GM13976 (cell line): ENCODE results near the gene HPSE2.

Source experiments
- DNase-seq: peaks from one replicate; pipeline ENCODE4 v3.0.0; 2012; ENCODE audit warnings: low spot score
- in situ Hi-C: fragments of 300-500 bp; cut with MboI; formaldehyde crosslinking; loops from one replicate; pipeline ENCODE4 v1.12.0; 2022; ENCODE audit warnings: low sequenced_read_pairs, mixed read lengths, inconsistent platforms; ENCODE audit not compliant: unreplicated experiment
- TF ChIP-seq, protein P1 (sequence below): IDR thresholded peaks from 2 replicates; pipeline ENCODE4 v1.5.1; 2012; ENCODE audit warnings: borderline replicate concordance, mild to moderate bottlenecking; ENCODE audit not compliant: insufficient read depth; ENCODE audit errors: extremely low read depth, missing control alignments, control extremely low read depth

HPSE2 gene

DNA sequence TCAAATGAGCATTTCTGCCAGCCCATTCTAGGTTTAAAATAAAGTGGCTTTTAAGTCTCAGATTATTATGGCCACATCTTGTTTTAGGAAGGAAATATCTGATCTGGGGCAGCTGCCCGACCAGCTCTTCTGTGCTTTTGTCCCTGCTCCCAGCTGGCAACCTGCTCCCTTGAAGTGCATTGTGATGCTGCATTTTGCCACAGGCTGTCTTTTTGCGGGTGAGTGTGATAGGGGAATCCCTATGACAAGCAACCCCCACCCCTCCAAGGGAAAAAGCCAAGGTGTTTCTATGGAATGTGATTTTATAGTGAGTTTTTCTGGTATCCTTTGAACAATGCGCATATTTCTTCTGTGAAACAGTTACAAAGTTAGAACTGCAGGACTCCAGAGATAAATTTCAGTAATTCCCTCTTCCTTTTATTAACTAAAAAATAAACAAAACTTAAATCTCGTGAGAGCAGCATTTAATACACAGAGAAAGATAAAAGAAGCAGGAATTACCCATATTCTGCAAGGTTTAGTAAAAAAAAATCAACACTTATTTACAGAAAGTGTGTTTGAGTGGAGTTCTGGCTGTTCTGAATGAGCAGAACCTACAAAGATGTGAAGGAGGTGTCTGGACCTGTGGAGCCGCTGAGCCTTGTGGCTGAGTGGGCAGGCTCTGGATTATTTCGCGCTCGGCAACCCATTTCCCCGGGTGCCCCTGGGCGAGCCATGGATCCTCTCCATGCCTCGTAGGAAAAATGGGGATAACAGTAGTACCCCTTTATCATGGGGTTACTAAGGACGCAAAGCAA lies 778.8 kb downstream of the HPSE2 start:
- TF ChIP-seq, protein P1, sequence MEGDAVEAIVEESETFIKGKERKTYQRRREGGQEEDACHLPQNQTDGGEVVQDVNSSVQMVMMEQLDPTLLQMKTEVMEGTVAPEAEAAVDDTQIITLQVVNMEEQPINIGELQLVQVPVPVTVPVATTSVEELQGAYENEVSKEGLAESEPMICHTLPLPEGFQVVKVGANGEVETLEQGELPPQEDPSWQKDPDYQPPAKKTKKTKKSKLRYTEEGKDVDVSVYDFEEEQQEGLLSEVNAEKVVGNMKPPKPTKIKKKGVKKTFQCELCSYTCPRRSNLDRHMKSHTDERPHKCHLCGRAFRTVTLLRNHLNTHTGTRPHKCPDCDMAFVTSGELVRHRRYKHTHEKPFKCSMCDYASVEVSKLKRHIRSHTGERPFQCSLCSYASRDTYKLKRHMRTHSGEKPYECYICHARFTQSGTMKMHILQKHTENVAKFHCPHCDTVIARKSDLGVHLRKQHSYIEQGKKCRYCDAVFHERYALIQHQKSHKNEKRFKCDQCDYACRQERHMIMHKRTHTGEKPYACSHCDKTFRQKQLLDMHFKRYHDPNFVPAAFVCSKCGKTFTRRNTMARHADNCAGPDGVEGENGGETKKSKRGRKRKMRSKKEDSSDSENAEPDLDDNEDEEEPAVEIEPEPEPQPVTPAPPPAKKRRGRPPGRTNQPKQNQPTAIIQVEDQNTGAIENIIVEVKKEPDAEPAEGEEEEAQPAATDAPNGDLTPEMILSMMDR: no peak
- in situ Hi-C loops: loop anchor here (25.0 kb wide), 2 partner anchors 580 to 780 kb away; partner anchors contain the start of gene HPSE2
- DNase-seq: no peak

DNA sequence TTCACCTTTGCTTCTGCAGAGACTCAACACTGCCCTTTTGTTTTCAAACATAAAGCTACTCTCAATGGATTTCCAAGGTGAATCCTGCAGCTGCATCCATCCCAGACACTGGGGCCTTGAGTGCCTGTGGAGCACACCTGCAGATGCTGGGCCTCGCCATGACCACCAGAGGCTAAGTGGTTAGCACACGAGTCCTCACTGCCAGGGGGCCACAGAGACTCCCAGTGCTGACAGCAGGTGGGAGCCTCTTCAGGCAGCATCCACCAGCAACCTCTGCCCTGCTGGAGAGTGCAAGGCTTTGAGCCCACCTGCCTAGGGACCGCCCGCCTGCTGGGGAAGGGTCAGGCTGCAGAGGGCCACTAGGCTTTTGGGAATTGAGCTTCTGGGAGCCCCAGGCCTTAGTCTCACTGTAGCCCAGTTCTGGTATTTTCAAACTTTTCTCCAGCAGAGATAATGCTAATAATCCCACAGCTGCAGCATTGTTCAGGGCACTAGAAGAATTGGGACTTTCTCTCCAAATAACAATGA lies 779.5 kb downstream of the HPSE2 start:
- in situ Hi-C loops: loop anchor here (25.0 kb wide), 2 partner anchors 581 to 781 kb away; partner anchors contain the start of gene HPSE2
- DNase-seq: no peak
- TF ChIP-seq, protein P1: no peak

DNA sequence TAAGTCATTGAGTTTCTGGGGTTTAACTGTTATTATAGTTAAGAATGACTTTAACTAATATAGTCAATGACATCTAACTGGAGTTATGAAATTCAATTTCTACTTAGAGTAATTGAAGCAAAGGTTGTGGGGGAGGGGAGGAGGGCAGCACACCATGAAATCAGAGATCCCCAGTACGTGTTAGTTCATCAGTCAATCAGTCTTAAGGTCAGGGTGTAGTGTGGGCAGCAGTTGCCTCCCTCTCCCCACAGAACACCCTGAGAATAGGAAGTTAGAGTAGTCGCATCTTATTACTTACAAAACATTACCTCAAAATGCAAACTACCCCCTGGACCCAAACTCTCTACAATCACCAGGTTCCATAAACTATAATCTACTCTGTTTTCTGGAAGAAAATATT lies 781.9 kb downstream of the HPSE2 start:
- TF ChIP-seq, protein P1: no peak
- no peak for DNase-seq
- in situ Hi-C loops: loop anchor here (25.0 kb wide), 2 partner anchors 584 to 784 kb away; partner anchors contain the start of gene HPSE2

DNA sequence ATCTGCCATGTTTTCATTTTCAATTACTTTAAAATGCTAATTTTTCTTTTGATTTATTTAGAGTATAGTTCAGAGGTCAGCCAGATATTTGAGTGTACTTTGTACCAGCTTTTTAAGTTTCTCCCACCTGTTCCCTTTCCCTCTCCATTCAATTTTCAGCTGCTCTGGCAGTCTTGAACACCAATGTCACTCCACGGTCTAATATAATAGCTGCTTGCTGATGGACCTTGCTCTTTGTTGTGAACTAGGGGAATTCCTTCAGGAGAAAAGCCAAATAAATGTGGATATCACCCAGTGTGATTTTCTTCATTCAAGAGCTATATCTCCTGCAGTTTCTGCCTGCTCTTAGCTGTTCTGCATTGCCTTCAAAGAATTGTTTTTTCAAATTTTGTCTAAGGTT lies 785.0 kb downstream of the HPSE2 start:
- DNase-seq: no peak
- TF ChIP-seq, protein P1: no peak
- in situ Hi-C loops: loop anchor here (25.0 kb wide), 2 partner anchors 587 to 787 kb away; partner anchors contain the start of gene HPSE2

DNA sequence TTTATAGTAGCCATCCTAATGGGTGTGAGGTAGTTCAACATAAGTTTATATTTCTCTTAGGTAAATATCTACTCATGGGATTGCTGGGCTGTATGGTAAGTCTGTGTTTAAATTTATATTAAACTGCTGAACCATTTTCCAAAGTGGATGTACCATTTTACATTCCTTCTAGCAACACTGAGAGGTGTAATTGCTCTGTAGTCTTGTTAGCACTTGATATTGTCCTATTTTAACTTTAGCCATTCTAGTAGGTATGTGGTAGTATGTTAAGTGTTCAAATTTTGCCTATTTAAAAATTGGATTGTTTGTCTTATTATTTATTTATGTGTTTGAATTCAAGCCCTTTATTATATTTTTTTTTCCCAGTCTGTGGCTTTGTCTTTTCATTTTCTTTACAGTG lies 786.4 kb downstream of the HPSE2 start:
- TF ChIP-seq, protein P1: no peak
- in situ Hi-C loops: no loop called here
- no peak for DNase-seq

DNA sequence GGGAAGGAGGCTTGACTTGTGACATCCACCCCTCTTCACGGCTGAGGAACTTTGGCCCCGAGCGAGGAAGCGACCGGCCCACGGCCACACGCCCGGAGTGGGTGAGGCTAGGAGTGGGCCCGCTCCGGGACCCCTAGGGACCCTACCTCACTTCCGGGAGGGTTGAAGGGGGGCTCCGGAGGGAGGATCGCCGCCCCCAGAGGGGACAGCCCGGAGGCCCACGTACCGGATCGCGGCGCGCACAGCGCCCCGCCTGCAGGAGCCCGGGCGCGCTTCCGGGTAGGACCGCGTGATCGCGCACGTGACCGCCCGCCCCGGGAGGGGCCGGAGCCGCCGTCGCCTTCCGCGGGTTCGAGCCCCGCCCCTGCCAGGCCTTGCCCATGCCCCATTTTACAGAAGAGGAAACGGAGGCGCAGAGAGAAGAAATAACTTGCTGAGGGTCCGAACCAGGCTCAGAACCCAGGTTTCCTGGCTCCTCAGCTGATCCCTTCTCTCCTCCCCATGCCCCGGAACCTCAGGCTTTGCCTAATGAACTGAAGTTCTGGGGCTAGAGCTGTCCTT lies 788.9 kb downstream of the HPSE2 start, which contains the start of gene HPS1:
Gene HPS1, minus strand, starts transcription at position 275 of the 561 bp plus-strand sequence. CDS start 3,695 bp downstream, outside the sequence.
- DNase-seq: peak; percentile 96
- TF ChIP-seq, protein P1: no peak
- in situ Hi-C loops: no loop called here
